HUES6 (cell line): Measurements from ENCODE around the gene DNAAF8.
"Not testable (repeated sequence)": the region's sequence is repeated elsewhere in the genome, so short reads cannot be mapped to it uniquely, and the experiment has no call there.

Experiments
- H3K27ac ChIP-seq: 2 replicates; pipeline ENCODE4 v1.7.0; 2013; ENCODE audit warnings: low read depth, mild to moderate bottlenecking, low read length, inconsistent platforms
- H3K27me3 ChIP-seq: 2 replicates; pipeline ENCODE4 v1.6.1; 2013; ENCODE audit warnings: low read length; ENCODE audit not compliant: control insufficient read depth, insufficient read depth
- H3K36me3 ChIP-seq: 2 replicates; pipeline ENCODE4 v1.6.1; 2013; ENCODE audit warnings: low read length; ENCODE audit not compliant: control insufficient read depth, insufficient read depth
- H3K4me1 ChIP-seq: 2 replicates; pipeline ENCODE4 v1.6.1; 2013; ENCODE audit warnings: low read length; ENCODE audit not compliant: control insufficient read depth, insufficient read depth
- H3K4me3 ChIP-seq: 2 replicates; pipeline ENCODE4 v1.5.1; 2013; ENCODE audit warnings: low read depth, low read length
- H3K9ac ChIP-seq: one replicate; pipeline ENCODE4 v1.6.1; 2013; ENCODE audit warnings: mild to moderate bottlenecking, low read length
- H3K9me3 ChIP-seq: 2 replicates; pipeline ENCODE4 v1.6.1; 2013; ENCODE audit warnings: low read depth, low read length; ENCODE audit not compliant: control insufficient read depth, insufficient read depth

DNAAF8 gene

GRCh38 chr16:4771646-4772045 is 37.3 kb downstream of the DNAAF8 start:
- peaks cover 13% of the 10 kb centered on the region; the same call in 1 of the 2 replicates for H3K4me1 ChIP-seq
- H3K4me3 ChIP-seq = no peak overlapping the region
- no peak overlapping the region for H3K27ac ChIP-seq
- H3K9ac ChIP-seq = no peak overlapping the region
- H3K27me3 ChIP-seq = no peaks in the 10 kb centered on the region
- H3K36me3 ChIP-seq = no peaks in the 10 kb centered on the region
- peaks cover 3% of the 10 kb centered on the region; the same call in 1 of the 2 replicates for H3K9me3 ChIP-seq

GRCh38 chr16:4772351-4772750 is 38.0 kb downstream of the DNAAF8 start:
- no peak overlapping the region for H3K27ac ChIP-seq
- no peak overlapping the region for H3K9ac ChIP-seq
- H3K27me3 ChIP-seq = no peaks in the 10 kb centered on the region
- H3K4me1 ChIP-seq = peaks cover 13% of the 10 kb centered on the region; the same call in 1 of the 2 replicates
- H3K4me3 ChIP-seq = no peak overlapping the region
- no peaks in the 10 kb centered on the region for H3K36me3 ChIP-seq
- peaks cover 3% of the 10 kb centered on the region; the same call in 1 of the 2 replicates for H3K9me3 ChIP-seq

GRCh38 chr16:4775005-4775404 is 40.7 kb downstream of the DNAAF8 start:
- Histone ChIP-seq H3K9ac (no peak overlapping the region), H3K9me3 (peaks cover 3% of the 10 kb centered on the region; the same call in 1 of the 2 replicates), H3K36me3 (no peaks in the 10 kb centered on the region), H3K27me3 (no peaks in the 10 kb centered on the region), H3K4me1 (peaks cover 2% of the 10 kb centered on the region; the same call in 1 of the 2 replicates), H3K4me3 (no peak overlapping the region), H3K27ac (no peak overlapping the region)

- H3K4me3 ChIP-seq = no peak overlapping the region
- H3K9ac ChIP-seq = no peak overlapping the region
- H3K36me3 ChIP-seq = no peaks in the 10 kb centered on the region
- no peaks in the 10 kb centered on the region for H3K27me3 ChIP-seq
- peaks cover 3% of the 10 kb centered on the region; the same call in 1 of the 2 replicates for H3K9me3 ChIP-seq
- H3K27ac ChIP-seq = no peak overlapping the region
- H3K4me1 ChIP-seq = peaks cover 2% of the 10 kb centered on the region; the same call in 1 of the 2 replicates
These were observed 41.9 kb downstream of the DNAAF8 start for GRCh38 chr16:4776141-4776705.

- H3K9me3 ChIP-seq = peaks cover 3% of the 10 kb centered on the region; the same call in 1 of the 2 replicates
These were observed 43.2 kb downstream of the DNAAF8 start for GRCh38 chr16:4777339-4778049.

GRCh38 chr16:4778050-4778392 is 43.7 kb downstream of the DNAAF8 start:
- H3K4me3 ChIP-seq = no peak overlapping the region
- H3K4me1 ChIP-seq = peaks cover 2% of the 10 kb centered on the region; the same call in 1 of the 2 replicates
- peaks cover 3% of the 10 kb centered on the region; the same call in 1 of the 2 replicates for H3K9me3 ChIP-seq
- H3K36me3 ChIP-seq = no peaks in the 10 kb centered on the region
- H3K9ac ChIP-seq = no peak overlapping the region
- H3K27ac ChIP-seq = no peak overlapping the region
- H3K27me3 ChIP-seq = no peaks in the 10 kb centered on the region

More at GRCh38 chr16:4777339-4778049, 43.2 kb downstream of the DNAAF8 start:
- no peak overlapping the region for H3K27ac ChIP-seq
- no peaks in the 10 kb centered on the region for H3K27me3 ChIP-seq
- H3K9ac ChIP-seq = no peak overlapping the region
- H3K36me3 ChIP-seq = no peaks in the 10 kb centered on the region
- no peak overlapping the region for H3K4me3 ChIP-seq
- peaks cover 2% of the 10 kb centered on the region; the same call in 1 of the 2 replicates for H3K4me1 ChIP-seq

GRCh38 chr16:4780235-4780634 is 45.9 kb downstream of the DNAAF8 start:
- Histone ChIP-seq H3K27ac (no peak overlapping the region), H3K4me1 (no peaks in the 10 kb centered on the region), H3K9ac (no peak overlapping the region), H3K27me3 (no peaks in the 10 kb centered on the region), H3K4me3 (no peak overlapping the region), H3K9me3 (no peaks in the 10 kb centered on the region; the same call in 1 of the 2 replicates), H3K36me3 (no peaks in the 10 kb centered on the region)

- Histone ChIP-seq H3K9ac (no peak overlapping the region), H3K36me3 (no peaks in the 10 kb centered on the region), H3K27ac (no peak overlapping the region), H3K4me3 (no peak overlapping the region), H3K9me3 (no peaks in the 10 kb centered on the region), H3K4me1 (peaks cover 8% of the 10 kb centered on the region), H3K27me3 (no peaks in the 10 kb centered on the region; the same call in 1 of the 2 replicates)
These were observed 49.1 kb downstream of the DNAAF8 start for GRCh38 chr16:4783251-4783950.

GRCh38 chr16:4783951-4784336 is 49.6 kb downstream of the DNAAF8 start:
- no peak overlapping the region for H3K9ac ChIP-seq
- H3K27ac ChIP-seq = no peak overlapping the region
- no peaks in the 10 kb centered on the region for H3K36me3 ChIP-seq
- no peaks in the 10 kb centered on the region for H3K9me3 ChIP-seq
- no peak overlapping the region for H3K4me3 ChIP-seq
- no peaks in the 10 kb centered on the region; the same call in 1 of the 2 replicates for H3K27me3 ChIP-seq
- peaks cover 14% of the 10 kb centered on the region for H3K4me1 ChIP-seq

GRCh38 chr16:4784444-4784987 is 50.2 kb downstream of the DNAAF8 start:
- H3K4me3 ChIP-seq, H3K27me3 ChIP-seq, H3K9me3 ChIP-seq, H3K27ac ChIP-seq, H3K9ac ChIP-seq, H3K36me3 ChIP-seq: not testable (repeated sequence)
- H3K4me1 ChIP-seq = peaks cover 14% of the 10 kb centered on the region
